WI38 (cell line): Measurements from ENCODE around the gene TTLL1.

Experiments used
- H3K4me3 ChIP-seq: 2 replicates; pipeline ENCODE4 v1.5.1; 2011; ENCODE audit warnings: low read depth, mild to moderate bottlenecking, control low read depth, low read length
- TF ChIP-seq, protein P1 (sequence below): IDR thresholded peaks from 2 replicates; pipeline ENCODE4 v1.5.1; 2012; ENCODE audit warnings: low read depth, mild to moderate bottlenecking, control low read depth, low read length

Gene TTLL1

DNA sequence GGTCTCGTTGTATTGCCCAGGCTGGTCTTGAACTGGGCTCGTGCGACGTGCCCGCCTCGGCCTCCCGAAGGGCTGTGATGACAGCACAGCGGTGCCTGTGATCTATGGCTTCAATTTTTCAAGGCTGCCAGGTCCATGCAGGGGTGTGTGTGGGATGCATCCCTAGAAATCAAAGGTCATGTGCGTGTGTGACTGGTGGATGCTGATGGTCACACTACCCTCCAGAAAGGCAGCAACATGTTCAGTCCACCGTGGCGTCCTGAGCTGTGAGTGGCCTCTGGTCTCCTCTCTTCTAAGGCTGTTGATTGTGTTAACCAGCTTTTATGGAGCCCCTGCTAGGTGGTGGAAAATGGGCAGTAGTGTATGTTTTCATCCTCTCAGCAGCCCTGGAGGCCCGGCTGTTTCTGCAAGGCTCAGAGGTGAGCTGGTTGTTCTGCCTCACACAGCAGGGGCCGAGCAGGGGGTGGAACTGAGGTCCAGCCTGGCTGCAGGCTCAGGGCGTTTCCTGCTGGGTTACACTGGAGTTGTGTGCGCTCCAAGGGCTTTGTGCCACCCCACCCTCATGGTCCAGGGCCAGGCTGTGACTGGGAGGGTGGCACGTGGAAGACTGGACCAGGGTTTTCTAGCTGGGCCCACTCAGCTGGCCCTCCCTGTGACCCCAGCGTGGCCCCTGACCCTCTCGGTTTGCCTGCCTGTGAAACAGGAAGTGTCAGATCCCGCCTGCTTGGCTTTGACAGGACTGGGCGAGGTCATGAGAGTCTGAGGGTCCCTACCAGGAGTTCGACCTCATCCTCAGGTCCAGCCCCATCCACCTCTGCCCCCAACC lies 29.0 kb upstream of the TTLL1 start:
- TF ChIP-seq, protein P1, sequence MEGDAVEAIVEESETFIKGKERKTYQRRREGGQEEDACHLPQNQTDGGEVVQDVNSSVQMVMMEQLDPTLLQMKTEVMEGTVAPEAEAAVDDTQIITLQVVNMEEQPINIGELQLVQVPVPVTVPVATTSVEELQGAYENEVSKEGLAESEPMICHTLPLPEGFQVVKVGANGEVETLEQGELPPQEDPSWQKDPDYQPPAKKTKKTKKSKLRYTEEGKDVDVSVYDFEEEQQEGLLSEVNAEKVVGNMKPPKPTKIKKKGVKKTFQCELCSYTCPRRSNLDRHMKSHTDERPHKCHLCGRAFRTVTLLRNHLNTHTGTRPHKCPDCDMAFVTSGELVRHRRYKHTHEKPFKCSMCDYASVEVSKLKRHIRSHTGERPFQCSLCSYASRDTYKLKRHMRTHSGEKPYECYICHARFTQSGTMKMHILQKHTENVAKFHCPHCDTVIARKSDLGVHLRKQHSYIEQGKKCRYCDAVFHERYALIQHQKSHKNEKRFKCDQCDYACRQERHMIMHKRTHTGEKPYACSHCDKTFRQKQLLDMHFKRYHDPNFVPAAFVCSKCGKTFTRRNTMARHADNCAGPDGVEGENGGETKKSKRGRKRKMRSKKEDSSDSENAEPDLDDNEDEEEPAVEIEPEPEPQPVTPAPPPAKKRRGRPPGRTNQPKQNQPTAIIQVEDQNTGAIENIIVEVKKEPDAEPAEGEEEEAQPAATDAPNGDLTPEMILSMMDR = no peak
- no peak overlapping the region for H3K4me3 ChIP-seq

DNA sequence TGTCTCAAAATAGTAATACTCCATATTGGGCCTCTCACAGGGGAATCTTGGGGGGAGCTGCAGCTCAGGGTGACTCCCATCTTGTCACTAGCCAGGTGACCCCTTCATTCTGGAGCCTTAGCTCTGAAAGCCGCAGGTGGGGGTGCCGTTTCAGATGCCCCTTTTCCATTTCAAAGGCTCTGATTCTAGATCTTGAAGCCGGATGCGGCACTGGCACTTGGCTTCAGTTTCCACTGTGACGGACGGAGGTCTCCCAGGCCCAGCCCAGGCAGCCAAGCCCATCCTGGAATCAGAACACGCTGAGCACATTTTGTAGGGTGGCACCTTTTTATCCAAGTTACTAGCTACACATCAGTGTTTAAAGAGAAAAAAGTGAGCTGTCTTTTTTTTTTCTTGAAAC lies 27.7 kb upstream of the TTLL1 start:
- TF ChIP-seq, protein P1 = no peak
- no peak overlapping the region for H3K4me3 ChIP-seq

DNA sequence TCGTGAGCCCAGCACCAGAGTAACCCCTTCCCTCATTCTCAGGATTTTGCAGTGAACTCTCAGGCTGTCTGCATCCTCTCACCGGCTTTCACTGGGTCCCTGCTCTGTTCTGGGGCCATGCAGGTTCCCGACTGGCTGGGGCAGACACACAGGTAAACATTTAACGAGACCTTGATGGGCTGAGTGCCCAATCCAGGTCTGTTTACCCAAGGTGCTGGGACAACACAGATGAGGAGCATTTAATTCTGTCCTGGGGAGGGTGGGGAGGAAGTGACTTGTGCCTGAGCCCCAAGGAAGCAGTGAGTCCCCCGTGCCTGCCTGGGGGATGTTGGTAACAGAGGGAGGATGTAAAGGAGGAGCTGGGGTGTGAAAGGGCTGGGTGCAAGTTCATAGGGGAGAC lies 25.8 kb upstream of the TTLL1 start:
- H3K4me3 ChIP-seq = no peak overlapping the region
- TF ChIP-seq, protein P1 = no peak

DNA sequence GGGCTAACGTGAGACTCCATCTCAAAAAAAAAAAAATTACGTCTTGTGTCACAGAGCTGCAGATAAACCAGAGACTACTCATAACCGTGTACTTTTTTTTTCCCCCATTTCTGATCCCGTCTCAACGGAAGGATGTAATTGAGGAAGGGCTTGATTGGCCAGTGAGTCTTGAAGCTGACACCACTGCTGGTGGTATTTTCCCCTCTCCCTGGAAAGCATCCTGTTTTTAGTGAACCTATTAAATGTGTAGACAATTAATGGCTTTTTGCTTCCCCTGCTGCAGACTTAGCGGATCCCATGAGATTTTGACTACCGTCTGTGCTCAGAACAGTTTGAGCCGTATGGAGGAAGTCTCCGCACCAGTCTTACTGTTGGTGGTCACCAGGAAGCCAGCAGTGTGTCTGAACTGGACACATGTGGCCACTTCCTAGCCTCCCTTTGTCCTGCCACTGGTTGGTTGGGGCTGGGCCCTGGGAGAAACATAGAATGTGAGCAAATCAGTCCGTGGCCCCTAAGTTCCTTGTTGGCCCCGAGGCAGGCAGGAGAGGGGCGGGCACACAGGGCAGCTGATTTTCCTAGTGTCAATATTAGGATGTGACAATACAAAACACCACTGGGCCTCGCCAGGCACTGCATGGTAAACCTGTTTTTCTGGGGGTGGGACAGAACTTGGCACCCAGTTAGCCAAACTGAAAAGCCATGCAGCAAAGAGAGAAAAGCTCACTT lies 24.5 kb upstream of the TTLL1 start:
- TF ChIP-seq, protein P1 = no peak
- H3K4me3 ChIP-seq = no peak overlapping the region

DNA sequence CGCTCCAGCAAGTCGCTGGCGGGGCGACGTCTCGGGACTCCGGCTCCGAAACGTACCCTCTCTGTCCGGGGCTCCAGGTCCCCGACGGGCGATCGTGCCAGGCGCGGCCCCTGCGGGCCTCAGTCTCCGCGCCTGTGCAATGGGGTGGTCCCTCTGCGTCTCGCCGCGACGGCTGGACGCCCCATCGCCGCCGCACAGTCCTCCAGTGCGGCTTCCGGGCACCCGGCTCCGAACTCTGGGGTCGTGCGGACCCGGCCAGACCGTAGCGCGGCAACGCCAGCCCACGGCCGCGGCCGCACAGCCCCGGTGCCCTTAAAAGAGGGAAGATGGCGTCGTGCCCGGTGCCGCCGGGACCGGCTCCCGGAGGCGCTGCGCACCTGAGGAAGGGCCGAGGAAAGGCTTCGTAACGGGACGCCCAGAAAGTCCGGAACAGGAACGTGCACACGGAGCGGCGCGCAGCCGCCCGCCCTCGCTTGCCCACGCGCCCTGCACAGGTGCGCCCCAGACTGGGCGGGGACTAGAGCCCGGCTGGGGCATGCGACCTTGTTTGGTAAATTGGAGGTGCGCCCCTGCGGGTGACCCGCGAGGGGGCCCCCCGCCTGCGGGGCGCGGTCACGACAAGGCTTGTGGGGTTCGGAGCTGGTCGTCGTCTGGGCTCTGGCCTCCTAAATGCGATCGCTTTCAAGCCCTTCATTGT lies 21.9 kb upstream of the TTLL1 start:
- H3K4me3 ChIP-seq = peak overlapping the region; percentile 57
- TF ChIP-seq, protein P1 = no peak

DNA sequence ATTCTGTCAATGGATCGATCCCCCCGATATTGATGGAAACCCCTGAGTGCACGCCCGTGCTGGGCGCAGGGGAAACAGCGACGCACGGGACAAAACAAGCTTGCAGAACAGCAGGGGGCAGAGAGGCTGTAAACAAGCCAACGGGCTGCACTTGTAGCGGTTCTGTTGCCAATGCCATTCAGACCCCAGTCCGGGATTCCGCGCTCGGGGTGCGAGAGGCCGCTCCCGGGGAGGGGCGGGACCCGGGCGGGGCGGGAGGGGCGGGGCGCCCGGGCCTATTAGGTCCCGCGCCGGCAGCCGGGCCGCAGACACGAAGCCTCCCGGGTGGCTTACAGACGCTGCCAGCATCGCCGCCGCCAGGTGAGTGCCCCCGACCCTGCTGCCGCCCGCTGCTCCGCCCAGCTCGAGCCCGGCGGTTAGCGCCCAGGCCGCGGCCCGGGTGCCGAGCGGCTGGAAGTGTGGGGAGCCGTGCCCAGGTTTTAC lies 21.3 kb upstream of the TTLL1 start, which contains the start of gene BIK:
BIK (plus strand) TSS at position 307 of the 483 bp plus-strand sequence. CDS start 13,273 bp downstream, outside the sequence.
- H3K4me3 ChIP-seq = peak within 1 kb of the TSS; percentile 57
- TF ChIP-seq, protein P1 = 0 out of 2 replicates have a peak, but pooled peaks have one; percentile 14
